Fibroblast of mammary gland (primary cell): ENCODE results near the gene TREML4.

Source experiments
- DNase-seq: peaks from one replicate; pipeline ENCODE4 v3.0.0-alpha.2; 2010; ENCODE audit warnings: low read depth
- H3K4me3 ChIP-seq: 2 replicates; pipeline ENCODE4 v1.5.1; 2011; ENCODE audit warnings: low read depth, mild to moderate bottlenecking, low read length, moderate library complexity; ENCODE audit not compliant: control insufficient read depth
- TF ChIP-seq, protein P1 (sequence below): conservative IDR thresholded peaks from 2 replicates; pipeline ENCODE4 v1.5.1; 2011; ENCODE audit warnings: low read depth, low read length, inconsistent platforms; ENCODE audit not compliant: control insufficient read depth, insufficient read depth

TREML4 gene

DNA sequence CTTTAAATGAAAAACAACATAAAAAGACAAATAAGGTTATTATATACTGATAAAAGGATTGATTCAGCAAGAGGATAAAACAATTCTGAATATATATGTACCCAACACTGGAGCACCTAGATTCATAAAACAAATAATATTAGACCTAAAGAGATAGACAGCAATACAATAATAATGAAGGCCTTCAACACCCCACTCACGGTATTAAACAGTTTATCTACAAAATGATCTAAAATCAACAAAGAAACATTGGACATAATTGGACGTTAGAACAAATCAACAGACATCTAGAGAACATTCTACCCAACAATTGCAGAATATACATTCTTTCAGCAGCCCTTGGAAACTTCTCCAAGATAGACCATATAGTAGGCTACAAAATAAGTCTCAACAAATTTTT, 34.3 kb downstream of the TREML4 start:
- TF ChIP-seq, protein P1, sequence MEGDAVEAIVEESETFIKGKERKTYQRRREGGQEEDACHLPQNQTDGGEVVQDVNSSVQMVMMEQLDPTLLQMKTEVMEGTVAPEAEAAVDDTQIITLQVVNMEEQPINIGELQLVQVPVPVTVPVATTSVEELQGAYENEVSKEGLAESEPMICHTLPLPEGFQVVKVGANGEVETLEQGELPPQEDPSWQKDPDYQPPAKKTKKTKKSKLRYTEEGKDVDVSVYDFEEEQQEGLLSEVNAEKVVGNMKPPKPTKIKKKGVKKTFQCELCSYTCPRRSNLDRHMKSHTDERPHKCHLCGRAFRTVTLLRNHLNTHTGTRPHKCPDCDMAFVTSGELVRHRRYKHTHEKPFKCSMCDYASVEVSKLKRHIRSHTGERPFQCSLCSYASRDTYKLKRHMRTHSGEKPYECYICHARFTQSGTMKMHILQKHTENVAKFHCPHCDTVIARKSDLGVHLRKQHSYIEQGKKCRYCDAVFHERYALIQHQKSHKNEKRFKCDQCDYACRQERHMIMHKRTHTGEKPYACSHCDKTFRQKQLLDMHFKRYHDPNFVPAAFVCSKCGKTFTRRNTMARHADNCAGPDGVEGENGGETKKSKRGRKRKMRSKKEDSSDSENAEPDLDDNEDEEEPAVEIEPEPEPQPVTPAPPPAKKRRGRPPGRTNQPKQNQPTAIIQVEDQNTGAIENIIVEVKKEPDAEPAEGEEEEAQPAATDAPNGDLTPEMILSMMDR = no peak

DNA sequence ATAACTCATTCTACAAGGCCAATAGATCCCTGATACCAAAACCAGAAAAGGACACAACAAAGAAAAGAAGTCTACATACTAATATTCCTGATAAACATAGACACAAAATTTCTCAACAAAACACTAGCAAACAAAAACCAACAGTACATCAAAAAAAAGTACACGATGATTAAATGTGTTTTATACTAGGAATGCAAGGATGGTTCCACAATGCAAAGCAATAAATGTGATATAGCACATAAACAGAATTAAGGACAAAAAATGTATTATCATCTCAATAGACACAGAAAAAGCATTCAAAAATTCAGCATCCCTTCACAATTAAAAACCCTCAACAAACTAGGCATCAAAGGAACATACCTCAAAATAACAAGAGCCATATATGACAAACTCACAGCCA, 35.1 kb downstream of the TREML4 start:
- TF ChIP-seq, protein P1 = no peak
- DNase-seq = no peak
- H3K4me3 ChIP-seq = no peak overlapping the region

More for the DNA sequence above, 34.3 kb downstream of the TREML4 start:
- no peak for DNase-seq
- no peak overlapping the region for H3K4me3 ChIP-seq

DNA sequence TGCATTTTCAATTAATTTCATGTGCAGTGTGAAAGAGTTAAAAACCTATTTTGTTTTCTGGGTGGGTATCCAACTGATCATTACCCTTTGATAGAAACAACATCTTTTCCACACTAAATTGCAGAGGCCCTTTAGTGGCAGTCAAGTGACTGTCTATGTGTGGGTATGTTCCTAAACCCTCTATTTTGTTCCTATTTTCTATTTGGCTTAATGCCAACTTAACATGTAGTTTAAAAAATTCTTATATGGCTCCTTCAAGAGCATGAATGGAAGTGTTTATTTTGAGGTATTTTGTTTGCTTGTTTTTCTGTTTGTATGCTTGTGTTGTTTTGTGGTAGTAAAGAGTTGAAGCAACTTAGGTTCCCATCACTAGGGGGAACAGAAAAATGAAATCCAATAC, 38.4 kb downstream of the TREML4 start:
- TF ChIP-seq, protein P1 = no peak

DNA sequence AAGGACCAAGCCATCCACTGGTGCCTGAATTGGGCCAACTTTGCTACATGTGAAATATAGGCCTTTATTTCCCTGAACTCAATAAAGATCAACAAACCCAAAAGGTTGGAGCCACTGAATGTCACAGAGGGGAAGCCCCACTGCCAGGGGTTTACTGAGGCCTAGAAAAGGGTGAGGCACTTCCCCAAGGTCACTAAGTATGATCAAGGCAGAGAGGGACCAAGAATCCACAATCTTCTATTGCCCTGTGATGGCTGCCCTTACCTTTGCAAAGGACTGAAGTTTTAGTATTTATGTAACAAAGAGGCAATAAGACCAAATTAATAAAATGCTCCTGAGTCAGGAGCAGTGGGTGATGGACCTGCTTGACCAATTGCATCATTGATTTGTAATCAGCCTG, 40.3 kb downstream of the TREML4 start:
- H3K4me3 ChIP-seq = no peak overlapping the region
- no peak for DNase-seq
- TF ChIP-seq, protein P1 = no peak

More for the DNA sequence above, 38.4 kb downstream of the TREML4 start:
- H3K4me3 ChIP-seq = no peak overlapping the region
- no peak for DNase-seq

DNA sequence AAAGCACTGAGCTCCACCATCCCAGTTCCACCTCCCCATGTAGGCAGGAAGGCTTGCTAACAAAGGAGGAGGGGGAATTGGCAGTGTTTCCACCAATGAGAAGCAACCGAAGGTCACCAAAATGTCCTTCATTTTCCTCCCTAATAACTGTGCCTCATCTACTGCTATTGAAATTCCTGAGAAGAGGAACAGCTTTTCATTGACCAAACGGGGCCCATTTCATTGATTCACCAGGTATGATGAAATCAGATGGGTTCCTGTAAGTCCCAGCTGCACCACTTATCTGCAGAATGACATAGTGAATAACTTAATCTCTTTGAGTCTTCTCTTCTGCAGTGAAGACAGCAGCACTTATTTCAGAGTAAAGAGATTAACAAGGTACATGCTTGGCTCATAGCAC, 41.0 kb downstream of the TREML4 start:
- no peak for DNase-seq
- H3K4me3 ChIP-seq = no peak overlapping the region
- TF ChIP-seq, protein P1 = no peak

DNA sequence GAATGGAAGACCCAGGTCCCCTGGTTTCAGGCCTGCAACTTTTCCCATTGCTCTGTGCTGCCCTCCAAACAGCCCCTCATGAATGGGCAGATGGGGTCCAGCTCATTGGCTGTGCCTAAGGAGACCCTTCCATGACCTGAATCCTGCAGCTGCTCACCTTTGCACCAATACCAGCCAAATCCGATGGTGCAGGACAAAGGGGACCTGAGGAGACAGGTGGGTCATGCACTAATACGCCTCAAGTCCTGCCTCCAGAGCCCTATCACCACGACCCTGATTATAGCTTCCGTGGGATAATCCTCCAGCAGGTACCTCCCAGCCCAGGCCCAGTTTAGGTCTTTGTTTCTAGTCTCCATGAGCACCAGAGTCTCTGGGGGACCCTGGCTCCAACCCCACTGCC, 41.6 kb downstream of the TREML4 start:
- no peak for DNase-seq
- no peak overlapping the region for H3K4me3 ChIP-seq
- TF ChIP-seq, protein P1 = no peak

DNA sequence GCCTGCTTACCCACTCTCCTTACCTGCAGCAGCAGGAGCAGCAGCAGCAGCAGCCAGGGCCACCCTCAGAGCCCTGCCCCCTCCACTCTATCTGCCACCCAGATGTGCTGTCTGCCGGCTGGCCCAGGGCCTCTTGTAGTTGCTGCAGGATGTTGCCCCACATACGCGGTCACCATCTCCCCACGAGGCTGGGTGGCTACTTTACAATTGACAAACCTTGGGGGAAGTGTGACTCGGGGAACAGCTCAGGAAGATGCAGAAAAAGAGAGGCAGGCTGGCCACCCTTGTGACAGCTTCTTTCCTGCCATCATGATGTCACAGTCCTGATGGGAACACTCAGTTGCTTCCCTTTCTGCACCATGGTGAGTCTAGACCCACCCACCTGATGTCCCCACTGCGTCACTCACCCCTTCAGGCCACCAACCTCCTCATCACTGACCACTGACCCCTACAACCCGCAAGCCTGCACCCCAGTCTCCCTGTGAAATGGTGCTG, 43.8 kb downstream of the TREML4 start:
- TF ChIP-seq, protein P1 = no peak
- no peak overlapping the region for H3K4me3 ChIP-seq
- DNase-seq = no peak
